GM21526 (cell line): ENCODE data around the gene SETBP1.

Experiments used
- ATAC-seq: cut with Tn5 transposase; IDR thresholded peaks from one replicate; pipeline ENCODE4 v1.9.1; 2021; ENCODE audit warnings: moderate library complexity; ENCODE audit not compliant: unreplicated experiment, low FRiP score

SETBP1 gene

GRCh38 chr18:44918142-44918476 lies 237.4 kb downstream of the SETBP1 start:
- no peak for ATAC-seq

DNA sequence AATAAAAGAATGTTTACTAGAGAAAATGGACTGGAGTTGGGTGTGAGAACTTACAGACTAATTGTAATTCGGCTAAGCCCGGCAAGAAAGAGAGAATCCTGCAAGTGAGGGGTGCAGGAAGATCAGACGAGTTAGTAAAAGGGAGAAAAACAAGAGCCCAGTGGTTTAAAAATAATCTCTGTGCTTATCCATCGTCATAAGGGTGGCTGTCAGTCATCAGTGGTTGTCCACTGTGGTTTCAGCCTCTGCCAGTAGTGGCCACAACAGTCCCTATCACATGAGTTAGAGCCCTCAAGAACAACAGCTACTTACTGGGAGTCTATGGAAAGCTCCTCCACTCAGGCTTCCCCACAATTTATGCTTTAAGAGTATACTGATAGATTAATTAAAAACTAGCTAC lies 239.8 kb downstream of the SETBP1 start:
- ATAC-seq, result no peak

DNA sequence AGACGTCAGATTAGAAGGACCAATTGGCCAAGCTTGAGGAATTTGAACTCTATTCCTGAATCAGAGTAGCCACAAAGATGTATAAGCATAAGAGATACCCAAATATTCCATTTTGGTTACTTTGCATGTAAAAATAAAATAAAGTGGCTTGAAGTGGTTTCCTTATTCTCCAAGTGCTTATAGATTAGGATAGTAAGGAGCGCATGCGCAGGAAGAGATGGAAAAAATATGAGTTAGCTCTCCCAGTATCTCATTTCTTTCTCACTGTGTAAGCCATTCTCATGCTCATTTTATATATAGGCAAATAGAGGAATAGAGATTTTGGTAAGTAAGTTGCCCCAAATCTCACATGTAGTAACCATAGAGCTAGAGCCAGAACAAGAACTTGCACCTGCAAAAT lies 241.3 kb downstream of the SETBP1 start:
- no peak for ATAC-seq

- ATAC-seq, result no peak
Observed at GRCh38 chr18:44922968-44923367, 242.3 kb downstream of the SETBP1 start.

GRCh38 chr18:44924785-44925499 lies 244.3 kb downstream of the SETBP1 start:
- no peak for ATAC-seq

DNA sequence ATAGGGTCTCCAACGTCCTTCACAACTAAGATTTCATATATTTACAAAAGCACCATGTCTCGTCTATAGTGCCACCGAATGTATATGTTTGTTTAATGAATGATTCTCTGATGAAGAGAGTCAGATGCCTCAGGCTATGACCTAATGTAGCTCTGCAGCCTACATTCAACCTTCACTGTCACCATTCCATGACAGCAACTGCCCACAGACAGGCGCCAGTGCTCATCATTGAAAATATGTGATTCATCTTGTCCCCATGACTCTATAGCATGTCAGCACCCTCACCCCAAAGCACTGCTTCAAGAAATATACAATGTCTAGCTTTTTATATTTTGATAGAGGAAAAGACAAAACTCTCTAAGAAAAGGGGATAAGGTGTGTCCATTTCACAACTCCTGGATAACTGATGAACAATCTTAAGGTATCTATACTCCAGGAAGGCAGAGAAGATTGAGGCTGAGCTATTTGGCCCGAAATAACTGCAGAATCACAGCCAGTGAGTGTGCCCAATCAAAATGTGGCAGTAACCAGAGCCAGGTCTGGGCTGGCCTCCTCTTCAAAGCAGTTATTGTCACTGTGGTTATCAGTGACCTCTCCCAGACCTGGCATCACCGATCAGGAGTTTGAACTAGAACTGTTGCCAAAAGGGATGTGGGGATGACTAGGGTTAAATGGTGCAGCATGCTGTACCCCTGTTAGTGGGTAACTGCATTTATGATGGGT lies 246.6 kb downstream of the SETBP1 start:
- no peak for ATAC-seq

DNA sequence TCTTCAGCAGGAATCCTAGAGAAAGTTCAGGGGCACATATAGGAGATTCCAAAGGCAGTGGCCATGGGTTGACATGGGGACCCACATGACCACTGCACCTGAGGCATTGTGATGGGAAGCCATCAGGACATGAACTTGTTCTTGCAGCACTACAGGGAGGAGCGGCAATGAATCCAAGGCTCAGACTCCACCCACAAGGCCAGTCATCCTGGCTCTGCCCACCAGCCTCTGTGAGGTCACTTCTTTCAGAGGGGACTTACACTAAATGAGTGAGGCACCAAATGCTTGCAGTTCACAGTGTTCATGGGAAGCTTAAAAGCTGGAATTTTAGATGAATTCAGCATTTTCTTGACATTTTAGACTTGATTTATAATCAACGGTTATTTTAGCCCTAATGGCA lies 254.2 kb downstream of the SETBP1 start:
- no peak for ATAC-seq

DNA sequence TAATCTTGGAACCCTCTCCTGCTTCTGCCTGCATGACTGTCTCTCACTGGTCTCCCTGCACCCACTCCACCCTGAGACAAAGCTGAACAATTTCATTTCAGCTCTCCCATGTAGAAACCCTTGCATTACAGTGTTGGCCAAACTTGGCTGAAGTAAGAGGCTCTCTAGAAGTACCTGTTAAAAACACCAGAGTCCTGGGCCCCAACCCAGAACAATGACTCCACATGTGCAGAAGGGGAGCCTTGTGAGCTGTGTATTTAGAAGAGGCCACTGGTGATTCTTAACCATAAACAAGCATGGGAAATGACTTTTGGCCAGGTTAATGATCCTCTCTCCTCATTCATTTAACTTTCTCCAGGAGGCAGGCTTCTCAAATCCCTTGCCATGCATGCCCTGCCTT lies 254.8 kb downstream of the SETBP1 start:
- no peak for ATAC-seq

DNA sequence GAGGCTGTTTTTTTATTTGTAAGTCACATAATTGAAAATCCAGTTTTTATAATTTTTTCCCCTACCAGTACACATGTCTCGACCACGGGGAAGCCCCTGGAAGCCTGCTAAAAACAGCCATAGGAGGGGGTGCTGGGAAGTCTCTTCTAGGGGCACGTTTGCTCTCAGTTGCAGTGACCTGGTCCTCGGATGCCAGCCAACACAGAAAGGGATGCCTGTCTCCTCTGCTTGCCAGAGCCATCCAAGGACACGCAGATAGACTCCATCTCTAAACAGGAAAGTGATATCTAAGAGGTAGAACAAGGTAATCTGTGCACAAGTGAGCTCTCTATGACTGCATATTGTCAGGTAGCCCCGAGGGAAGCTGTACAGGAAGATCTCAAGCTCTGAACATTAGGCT lies 255.8 kb downstream of the SETBP1 start:
- ATAC-seq, result no peak

DNA sequence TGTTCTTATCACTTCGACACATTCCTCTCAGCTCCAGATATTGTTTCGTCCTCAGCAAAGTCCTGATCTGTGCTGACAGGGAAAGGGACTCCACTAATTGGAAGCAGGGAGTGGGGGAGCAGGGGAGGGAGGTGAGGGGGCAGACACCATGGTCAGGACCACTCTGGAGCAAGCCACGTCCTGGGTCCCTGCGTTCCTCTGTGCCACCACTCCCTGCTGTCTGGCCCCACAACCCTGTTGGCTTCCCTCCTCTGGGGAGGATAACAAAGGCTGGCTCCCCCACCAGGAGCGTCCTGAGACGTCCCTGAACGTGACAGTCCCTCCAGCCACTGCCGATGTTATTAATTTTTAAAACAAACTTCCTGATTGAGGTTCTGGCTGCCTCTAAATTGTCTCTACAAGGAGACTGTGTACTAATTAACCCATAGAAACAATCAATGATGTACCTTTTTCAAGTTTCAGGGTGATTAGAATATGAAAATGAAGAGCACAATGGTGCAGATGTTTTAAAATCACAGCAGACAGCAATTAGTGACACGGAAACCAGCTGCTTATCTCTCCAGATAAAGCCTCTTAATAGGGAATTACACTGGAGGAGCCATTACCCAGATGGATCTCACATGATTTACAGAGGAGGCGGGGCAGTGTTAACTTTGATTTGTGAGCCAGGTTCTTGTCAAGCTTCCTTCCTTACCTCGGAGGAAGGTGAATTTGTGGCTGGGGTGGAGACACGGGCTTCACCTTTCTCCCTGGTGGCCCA lies 257.5 kb downstream of the SETBP1 start:
- ATAC-seq, result no peak

DNA sequence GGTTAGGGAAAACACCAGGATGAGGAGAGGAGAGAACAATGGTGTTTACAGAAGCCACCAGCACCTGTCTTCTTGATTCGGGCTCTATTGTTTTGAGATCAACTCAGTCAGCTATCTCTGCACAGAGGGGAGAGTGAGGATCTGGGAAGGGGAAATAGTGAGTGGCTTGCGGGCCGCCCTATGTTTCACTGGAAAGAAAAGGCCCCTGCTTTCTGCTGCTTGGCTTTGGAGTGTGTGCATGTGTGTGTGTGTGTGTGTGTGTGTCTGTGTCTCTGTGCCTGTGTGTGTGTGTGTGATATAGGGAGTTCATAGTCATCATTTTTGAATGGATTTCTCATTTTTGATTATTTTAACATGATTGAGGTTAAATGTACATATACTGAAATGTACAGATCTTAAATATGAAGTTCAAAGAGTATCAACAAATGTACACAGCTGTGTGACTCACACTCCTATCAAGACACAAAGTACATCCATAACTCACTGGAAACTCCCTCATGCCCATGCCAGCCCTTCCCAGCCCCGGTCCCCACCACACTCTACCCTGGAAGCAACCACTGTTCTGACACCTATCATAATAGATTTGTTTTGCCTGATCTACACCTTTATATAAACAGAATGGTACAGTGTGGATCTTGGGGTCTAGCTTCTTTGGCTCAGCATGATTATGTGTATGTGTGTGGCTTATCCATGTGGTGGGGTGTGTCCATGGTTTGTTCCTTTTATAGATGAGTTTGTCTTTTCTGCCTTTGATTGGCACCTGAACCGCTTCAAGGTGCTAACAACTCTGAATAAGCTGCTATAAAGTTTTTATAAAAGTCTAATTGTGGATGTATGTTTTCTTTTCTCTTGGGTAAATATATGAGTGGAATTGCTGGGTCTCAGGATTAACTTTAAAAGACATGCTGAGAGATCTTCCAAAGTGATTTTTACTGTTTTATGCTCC lies 258.3 kb downstream of the SETBP1 start:
- no peak for ATAC-seq

DNA sequence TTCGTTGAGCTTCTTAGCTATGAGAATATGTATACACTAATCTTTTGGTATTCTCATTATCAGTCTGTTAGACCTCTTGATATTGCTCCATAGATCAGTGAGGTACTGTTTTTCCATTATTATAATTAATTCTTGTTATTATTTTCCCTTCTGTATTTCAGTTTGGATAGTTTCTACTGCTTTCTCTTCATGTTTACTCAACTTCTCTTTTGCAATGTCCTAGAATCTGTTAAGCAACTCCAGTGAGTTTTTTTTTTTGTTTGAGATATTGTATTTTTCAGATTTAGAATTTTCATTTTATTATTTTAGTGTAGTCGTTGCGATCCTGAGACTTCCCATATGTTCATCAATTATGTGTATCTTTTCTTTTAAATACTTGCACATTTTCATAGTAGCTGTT lies 260.8 kb downstream of the SETBP1 start:
- ATAC-seq, result no peak

DNA sequence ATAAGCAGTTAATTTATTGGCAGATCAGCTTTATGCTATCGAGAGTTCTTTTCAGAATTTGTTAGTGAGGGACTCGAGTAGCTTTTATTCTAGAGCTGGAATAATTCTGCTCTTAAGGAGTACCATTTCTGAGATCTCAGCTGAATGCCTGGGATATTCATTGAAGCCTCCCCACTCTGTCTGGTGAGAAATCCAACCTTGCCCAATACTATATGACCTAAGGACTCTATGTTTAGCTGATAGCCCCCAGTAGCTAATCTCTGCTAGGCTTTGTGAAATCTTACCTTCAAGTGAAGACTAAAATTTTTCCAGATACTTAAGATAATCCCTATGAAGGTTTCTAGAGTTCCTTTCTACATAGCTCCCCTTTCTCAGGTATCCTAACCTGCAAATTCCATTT lies 261.4 kb downstream of the SETBP1 start:
- ATAC-seq, result no peak

- no peak for ATAC-seq
Observed at GRCh38 chr18:44943311-44943881, 262.7 kb downstream of the SETBP1 start.

DNA sequence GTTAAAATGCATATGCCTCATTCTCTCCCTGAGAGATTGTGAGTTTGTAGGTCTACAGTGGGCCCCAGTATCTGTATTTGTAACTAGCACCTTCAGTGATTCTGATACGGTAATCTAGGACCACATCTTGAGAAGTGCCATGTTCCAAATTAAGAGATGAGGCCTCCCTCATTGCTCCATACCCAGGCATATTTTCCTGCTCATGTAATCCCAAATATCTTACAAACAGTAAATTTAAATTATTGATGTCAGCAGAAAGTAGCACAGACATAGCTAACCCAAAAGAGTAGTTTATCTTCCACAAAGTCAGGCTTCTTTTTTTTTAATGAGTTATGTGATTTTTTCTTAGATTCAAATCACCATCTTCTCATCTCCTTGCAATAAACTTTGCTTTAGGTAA lies 263.8 kb downstream of the SETBP1 start:
- ATAC-seq, result no peak

DNA sequence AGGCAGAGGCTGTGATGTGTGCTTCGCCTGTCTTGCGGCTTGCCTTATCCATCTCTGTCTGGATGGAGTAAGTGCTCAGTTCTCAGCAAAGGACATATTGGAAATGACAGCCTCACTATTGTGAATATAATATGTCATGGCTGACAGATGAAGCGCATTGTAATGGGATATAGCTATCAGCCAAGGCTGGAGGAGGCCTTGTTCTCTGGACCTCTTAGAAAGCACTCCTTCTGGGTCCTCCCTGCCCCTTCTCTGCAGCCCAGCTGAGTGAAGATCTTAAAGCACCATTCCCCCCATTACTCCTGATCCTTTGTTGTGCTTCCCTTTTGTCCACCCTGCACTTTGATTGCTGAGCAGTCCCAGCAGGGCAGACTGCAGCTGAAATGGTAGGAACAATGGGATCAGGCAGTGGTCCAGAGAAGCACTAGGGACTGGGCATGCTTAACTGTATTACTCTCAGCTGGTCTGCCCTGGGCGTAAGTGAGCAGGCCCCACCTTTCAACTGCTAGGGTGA lies 265.3 kb downstream of the SETBP1 start:
- no peak for ATAC-seq

- no peak for ATAC-seq
Observed at GRCh38 chr18:44946529-44947113, 265.9 kb downstream of the SETBP1 start.

DNA sequence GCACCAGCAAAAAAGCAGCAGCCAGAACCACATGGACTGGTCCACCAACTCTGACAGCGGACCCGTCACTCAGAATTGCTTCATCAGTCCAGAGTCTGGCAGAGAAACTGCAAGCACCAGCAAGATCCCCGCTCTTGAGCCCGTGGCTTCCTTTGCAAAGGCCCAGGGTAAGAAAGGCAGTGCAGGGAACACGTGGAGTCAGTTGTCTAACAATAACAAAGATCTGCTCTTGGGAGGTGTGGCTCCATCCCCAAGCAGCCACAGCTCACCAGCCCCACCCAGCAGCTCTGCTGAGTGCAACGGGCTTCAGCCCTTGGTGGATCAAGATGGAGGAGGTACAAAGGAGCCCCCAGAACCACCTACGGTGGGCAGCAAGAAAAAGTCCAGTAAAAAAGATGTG lies 269.3 kb downstream of the SETBP1 start:
- no peak for ATAC-seq

- ATAC-seq, result no peak
Observed at GRCh38 chr18:44950685-44951195, 270.1 kb downstream of the SETBP1 start.
